HG02610 (cell line): ENCODE data around the gene TOPORS.
"Not testable (repeated sequence)": the region's sequence is repeated elsewhere in the genome, so short reads cannot be mapped to it uniquely, and the experiment has no call there.

Experiments used
- ATAC-seq: cut with Tn5 transposase; IDR thresholded peaks from one replicate; pipeline ENCODE4 v1.9.1; 2021; ENCODE audit warnings: mild to moderate bottlenecking, moderate library complexity; ENCODE audit not compliant: unreplicated experiment

Gene TOPORS

GRCh38 chr9:32566770-32567169, 14.4 kb upstream of the TOPORS start:
- no peak for ATAC-seq

GRCh38 chr9:32565967-32566366, 13.6 kb upstream of the TOPORS start:
- ATAC-seq = no peak

GRCh38 chr9:32558408-32558934, 6.1 kb upstream of the TOPORS start:
- ATAC-seq = no peak

GRCh38 chr9:32554591-32554990, 2.2 kb upstream of the TOPORS start:
- no peak for ATAC-seq

GRCh38 chr9:32554107-32554506, 1.7 kb upstream of the TOPORS start:
- no peak for ATAC-seq

- ATAC-seq = peak; percentile 0
Measured at GRCh38 chr9:32551276-32552051, 922 bp downstream of the TOPORS start.

- peak; percentile 66 for ATAC-seq
Measured at GRCh38 chr9:32550562-32551275, 1.7 kb downstream of the TOPORS start.

GRCh38 chr9:32550150-32550561, 2.2 kb downstream of the TOPORS start:
- ATAC-seq = no peak

GRCh38 chr9:32548213-32548612, 4.2 kb downstream of the TOPORS start:
- ATAC-seq = not testable (repeated sequence)

GRCh38 chr9:32545884-32546283, 6.5 kb downstream of the TOPORS start:
- ATAC-seq = no peak

- ATAC-seq = no peak
Measured at GRCh38 chr9:32543047-32543446, 9.3 kb downstream of the TOPORS start.

- no peak for ATAC-seq
Measured at GRCh38 chr9:32533816-32534215, 18.6 kb downstream of the TOPORS start.

- no peak for ATAC-seq
Measured at GRCh38 chr9:32533336-32533735, 19.1 kb downstream of the TOPORS start.

GRCh38 chr9:32526707-32527048, 25.7 kb downstream of the TOPORS start:
- no peak for ATAC-seq

- peak; percentile 69 for ATAC-seq
Measured at GRCh38 chr9:32526041-32526706, 26.2 kb downstream of the TOPORS start, which contains the start of gene RIGI. RIGI (minus strand) TSS chr9:32526196; CDS start chr9:32526166, 30 bp downstream.

- peak; percentile 2 for ATAC-seq
Measured at GRCh38 chr9:32525709-32526030, 26.7 kb downstream of the TOPORS start.

- peak; percentile 30 for ATAC-seq
Measured at GRCh38 chr9:32524892-32525708, 27.3 kb downstream of the TOPORS start.

- not testable (repeated sequence) for ATAC-seq
Measured at GRCh38 chr9:32524558-32524891, 27.9 kb downstream of the TOPORS start.

GRCh38 chr9:32523910-32524309, 28.5 kb downstream of the TOPORS start:
- no peak for ATAC-seq

GRCh38 chr9:32518276-32518675, 34.1 kb downstream of the TOPORS start:
- ATAC-seq = no peak

- ATAC-seq = no peak
Measured at GRCh38 chr9:32516241-32516640, 36.1 kb downstream of the TOPORS start.
